ENCODE results near the gene SAXO2.
A peak's percentile ranks its signal among the peaks of the same experiment; 100 is the strongest.
"Not testable (repeated sequence)": the region's sequence is repeated elsewhere in the genome, so short reads cannot be mapped to it uniquely, and the experiment has no call there.

Gene SAXO2

DNA sequence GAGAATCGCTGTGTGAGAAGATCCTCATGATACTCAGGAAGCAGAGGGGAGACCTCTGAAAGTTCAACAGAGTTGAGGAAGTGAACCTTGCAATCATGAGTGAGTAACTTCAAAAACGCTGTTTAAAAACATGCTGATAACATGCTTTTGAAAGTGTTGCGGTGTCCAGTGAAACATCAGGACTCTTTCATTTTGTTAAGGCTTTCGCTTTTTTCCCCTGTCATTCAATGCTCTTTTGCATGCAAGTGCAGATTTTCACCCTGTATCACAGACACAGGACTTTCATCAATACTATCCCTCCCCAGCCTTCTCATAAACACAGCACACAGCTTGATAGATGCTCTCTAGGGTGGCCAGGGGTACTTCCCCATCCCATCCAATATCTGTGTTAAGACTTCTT lies 23.9 kb downstream of the SAXO2 start:
- not testable (repeated sequence) for DNase-seq (ENCODE audit: low read depth)

DNA sequence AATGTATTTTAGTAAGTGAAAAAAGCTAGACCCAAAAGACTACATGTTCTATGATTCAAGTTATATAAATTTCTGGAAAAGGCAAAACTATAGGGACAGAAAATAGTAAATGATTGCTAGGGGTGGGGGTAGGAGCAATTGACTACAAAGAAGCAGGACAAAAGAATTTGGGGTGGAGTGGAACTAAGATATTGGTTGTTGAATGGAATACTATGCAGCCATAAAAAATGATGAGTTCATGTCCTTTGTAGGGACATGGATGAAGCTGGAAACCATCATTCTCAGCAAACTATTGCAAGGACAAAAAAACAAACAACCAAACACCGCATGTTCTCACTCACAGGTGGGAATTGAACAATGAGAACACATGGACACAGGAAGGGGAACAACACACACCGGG lies 25.6 kb downstream of the SAXO2 start:
- not testable (repeated sequence) for DNase-seq (ENCODE audit: low read depth)

DNA sequence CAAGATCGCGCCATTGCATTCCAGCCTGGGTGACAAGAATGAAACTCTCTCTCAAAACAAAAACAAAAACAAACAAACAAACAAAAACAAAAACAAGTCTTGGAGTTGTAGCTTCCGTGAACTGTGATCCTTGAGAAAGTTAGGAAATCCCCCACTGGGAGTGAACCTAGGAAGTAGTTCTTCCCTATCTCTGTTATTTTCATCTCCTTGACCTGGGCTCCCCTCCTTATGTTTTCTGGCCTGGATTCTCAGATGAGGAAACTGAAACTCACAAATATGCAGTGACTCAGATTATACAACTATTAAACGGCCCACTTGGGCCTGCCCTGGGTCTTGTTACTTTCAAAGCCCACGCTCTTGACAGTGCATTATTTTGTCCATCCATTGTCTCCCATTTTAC lies 29.7 kb downstream of the SAXO2 start:
- no peak for DNase-seq (ENCODE audit: low read depth)

DNA sequence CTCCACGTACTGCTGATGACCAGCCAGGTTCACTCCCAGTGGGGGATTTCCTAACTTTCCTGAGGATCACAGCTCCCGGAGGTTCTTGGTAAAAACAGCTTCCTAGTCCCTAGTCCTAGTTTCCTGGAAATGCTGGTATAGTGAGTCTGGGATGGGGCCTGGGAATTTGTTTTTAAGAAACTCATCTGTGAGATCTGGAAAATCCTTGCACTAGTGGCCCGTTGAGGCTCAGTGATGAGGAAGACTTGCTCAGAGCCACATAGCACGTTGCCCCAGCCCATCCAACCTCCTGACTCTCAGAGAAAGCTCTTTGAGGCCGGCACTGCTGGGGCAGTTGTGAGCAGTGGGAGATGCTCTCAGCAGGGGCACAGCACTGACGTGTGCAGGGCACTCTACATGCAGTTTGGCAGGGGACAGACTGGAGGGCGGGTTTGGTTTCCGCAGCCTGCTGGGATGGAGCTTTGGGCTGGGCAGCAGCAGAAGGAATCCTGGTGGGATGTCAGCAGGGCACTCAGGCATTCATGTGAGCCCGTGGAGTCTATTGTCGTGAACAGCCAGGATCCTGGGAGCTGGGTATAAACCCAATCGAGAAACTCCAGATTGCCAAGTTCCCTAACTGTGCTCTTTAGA lies 31.6 kb downstream of the SAXO2 start:
- no peak for DNase-seq (ENCODE audit: low read depth)

DNA sequence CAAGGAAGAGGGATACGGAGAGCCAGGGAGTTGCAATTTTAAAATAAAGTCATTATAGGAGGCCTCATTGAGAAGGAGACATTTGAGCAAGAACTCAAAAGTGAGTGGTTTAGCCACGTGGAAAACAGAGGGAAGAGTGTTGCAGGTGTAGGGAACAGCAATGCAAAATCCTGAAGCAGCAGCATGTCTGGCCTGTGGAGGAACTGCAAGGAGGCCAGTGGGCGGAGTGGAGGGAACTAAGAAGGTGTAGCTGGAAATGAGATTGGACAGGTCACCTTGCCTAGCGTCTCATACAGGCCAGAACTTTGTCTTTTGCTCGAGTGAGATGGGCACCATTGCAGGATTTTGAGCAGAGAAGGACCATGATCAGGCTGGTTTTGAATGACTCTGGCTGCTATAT lies 34.9 kb downstream of the SAXO2 start:
- DNase-seq (ENCODE audit: low read depth): no peak

DNA sequence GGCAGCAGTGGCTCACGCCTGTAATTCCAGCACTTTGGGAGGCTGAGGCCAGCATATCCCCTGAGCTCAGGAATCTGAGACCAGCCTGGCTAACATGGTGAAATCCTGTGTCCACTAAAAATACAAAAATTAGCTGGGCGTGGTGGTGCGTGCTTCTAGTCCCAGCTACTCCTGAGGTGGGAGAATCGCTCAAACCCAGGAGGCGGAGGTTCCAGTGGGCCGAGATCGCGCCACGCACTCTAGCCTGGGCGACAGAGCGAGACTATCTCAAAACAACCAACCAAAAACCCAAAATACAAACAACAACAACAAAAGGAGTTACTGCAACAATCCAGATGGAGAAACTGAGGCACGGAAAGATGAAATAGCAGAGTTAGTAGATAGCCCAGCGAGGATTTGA lies 35.4 kb downstream of the SAXO2 start:
- no peak for DNase-seq (ENCODE audit: low read depth)

DNA sequence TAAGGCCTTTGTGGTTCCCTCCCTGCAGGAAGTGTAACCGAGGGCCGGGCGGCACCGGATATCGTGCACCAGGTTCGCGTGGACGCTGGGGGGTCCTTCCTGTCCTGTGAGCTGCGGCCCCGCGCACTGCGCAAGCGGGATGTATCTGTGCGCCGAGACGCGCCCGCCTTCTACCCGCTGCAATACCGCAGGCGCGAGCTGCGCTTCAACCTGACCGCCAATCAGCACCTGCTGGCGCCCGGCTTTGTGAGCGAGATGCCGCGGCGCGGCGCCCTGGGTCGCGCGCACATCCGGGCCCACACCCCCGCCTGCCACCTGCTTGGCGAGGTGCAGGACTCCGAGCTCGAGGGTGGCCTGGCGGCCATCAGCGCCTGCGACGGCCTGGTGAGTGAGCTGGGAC lies 35.9 kb downstream of the SAXO2 start:
- peak; percentile 58 for DNase-seq (ENCODE audit: low read depth)

DNA sequence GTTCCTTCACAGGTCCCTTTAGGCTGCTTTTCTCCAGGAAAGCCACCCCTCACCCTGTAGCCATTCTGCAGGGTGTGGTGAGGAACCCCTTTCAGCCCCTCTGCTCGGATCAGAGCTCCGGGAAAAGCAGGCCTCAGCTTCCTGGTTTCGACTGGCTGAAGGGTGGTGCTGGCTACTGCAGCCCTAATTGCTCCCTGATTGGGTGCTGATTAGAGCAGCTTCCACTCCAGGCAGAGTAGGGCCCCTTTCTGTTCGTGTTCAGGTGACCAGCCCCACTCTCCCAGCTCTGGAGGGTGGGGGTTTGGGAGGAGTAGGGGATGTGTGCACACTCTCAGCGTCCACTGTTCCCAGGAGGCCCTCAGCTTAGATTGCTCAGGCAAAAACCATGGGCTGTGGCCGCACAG lies 36.9 kb downstream of the SAXO2 start:
- DNase-seq (ENCODE audit: low read depth): not testable (repeated sequence)

DNA sequence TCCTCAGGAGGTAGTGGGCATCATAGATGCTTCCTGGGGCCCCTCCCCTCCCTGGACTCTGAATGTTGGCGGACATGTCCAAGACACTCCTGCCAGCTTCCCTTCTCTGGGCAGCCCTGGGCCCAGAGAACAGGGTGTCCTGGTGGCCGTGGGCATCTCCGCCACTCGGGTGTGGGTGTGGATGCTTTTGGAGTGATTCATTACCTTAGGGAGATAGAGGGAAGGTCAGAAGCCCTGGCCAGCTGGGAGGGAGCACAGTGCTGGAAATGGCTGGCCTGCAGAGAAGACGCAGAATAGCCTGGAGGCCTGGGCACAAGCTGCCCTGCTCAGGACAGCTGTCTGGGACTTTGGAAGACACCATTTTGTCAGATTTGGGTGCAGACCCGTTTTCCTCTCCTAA lies 37.7 kb downstream of the SAXO2 start:
- DNase-seq (ENCODE audit: low read depth): not testable (repeated sequence)

DNA sequence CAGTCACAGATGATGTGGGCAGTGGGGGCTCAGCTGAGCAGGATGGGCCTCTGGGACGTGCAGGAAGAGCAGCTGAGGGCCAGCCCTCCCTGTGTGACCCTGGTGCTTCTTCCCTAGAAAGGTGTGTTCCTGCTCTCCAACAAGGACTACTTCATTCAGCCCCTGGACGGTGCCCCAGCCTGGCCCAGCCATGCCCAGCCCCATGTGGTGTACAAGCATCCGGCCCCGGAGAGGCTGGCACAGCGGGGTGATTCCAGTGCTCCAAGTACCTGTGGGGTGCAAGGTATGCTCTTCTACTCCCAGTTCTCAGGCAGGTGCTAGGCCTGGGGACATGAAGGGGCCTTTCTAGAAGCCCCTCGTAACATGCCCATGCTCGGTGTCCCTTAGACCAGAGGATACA lies 38.3 kb downstream of the SAXO2 start:
- DNase-seq (ENCODE audit: low read depth): no peak

DNA sequence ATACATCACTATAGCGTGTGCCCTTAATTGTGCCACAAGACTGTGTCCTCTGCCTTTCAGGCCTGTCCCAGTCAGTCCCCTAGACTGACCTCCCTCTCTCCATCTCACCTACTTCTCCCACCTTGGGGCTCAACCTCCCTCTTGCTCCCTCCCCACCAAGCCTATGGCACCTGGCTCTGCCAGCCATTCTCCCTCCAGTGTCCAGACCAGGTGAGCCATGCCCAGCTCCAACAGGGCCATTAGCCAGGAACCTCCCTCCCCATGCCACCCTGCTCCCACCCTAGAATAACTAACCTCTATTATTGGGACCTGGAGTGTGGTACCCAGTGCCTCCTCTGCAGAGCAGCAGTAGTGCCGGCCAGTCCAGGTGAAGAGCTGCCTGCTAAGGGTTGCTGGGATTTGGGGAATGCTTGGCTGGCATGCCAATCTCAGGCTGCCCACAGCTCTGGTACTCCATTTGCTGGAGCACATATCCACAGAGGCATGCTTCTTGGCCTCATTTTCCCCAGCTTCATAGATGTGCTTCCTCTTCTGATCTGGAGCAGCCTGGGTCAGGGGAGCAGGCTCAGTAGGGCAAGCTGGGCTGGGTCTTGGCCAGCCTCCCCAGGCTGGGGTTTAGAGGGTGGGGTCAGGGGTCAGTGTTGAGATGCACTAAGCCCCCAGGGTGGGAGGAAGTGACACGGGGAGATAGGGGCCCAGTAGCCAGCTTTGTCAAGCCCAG lies 38.8 kb downstream of the SAXO2 start:
- no peak for DNase-seq (ENCODE audit: low read depth)

DNA sequence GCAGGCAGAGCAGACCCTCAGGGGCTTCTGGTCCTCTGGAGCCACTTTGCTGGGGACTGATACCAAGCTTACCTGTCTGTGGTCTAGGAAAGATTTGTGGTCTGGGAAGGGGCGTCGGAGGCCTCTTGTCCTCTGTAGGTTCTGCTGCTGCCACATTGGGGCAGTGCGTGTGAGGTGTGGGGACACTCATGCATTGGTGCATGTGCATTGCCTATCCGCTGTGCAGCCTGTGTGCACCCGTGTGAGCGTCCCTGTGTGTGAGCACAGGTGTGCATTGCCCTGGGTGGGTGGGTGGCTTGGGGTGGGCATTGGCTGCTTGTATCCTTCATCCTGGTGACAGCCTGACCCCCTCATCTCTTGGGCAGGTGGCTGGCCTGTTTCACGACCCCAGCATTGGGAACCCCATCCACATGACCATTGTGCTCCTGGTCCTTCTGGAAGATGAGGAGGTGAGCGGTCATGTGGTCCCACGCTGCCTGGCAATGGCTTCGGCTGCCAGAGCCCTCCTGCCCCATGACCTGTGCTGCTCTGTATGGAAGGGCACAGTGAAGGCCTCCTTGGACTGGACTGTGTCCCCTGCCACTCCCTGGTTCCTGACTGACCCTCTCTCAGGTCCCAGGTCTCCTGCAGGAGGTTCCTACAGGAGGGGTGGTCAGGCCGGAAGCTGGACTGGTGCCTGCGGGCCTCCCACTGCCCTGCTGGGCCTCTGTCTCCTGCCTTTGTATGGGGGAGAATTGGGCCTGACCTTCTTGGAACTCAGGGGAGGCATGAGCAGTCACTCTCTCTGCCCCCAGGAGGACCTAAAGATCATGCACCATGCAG lies 41.5 kb downstream of the SAXO2 start:
- no peak for DNase-seq (ENCODE audit: low read depth)

DNA sequence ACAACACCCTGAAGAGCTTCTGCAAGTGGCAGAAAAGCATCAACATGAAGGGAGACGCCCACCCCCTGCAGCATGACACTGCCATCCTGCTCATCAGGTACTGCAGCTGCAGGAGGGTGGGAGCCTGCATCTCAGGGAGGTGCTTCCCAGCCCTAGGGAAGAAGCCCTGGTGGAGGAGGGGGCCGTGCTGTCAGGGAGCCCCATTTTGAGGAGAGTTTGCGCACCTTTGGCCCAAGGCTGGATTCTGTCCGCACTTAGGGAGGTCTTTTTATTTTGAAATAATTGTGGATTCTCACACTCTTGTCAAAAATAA lies 42.1 kb downstream of the SAXO2 start:
- DNase-seq (ENCODE audit: low read depth): no peak

DNA sequence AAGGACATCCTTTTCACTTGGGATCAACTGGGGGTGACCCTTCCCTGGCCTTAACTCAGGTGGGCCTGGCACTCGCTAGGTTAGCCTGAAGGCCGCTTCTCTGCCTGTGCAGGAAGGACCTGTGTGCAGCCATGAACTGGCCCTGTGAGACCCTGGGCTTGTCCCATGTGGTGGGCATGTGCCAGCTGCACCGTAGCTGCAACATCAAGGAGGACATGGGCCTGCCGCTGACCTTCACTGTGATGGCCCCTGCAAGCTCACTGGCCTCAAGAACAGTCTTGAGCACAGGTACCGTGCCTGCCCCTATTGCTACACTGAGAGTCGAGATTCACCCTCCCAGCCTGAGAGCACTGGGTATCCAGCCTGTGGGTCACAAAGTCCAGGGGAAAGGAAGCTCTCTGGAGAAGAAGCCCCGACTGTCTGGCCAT lies 43.0 kb downstream of the SAXO2 start:
- no peak for DNase-seq (ENCODE audit: low read depth)

DNA sequence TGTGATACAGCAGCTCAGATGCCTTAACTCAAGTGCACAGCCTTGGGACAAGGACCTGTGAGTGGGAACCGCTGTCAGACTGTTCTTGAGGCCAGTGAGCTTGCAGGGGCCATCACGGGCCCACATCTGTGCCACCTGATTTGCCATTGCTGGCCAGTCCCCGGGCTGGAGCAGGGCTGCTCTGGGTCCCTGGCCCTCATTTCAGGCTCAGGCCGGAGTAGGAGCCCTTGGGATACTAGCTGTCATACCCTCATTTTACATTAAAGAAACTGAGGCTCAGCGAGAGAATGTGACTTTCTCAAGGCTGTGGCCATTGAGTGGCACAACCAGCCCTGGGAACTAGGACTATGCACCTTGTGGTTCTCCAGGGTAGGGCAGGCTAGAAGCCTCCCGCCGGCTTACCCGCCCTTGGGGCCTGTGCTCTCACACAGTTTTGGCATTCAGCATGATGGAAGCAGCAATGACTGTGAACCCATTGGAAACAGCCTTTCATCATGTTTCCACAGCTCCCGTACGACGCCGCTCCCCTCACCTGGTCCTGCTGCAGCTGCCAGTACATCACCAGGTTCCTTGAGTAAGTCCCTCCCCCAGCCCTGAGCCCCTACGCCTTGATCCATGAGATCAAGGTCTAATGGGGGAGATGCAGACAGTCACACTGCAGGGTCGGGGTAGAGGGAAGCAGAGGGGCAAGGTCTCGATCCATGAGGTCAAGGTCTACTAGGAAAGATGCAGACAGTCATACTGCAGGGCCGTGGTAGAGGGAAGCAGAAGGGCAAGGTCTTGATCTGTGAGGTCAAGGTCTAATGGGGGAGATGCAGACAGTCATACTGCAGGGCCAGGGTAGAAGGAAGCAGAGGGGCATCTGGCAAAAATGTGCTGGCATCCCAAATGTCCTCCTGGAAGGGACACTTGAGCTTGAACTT lies 44.4 kb downstream of the SAXO2 start:
- no peak for DNase-seq (ENCODE audit: low read depth)

DNA sequence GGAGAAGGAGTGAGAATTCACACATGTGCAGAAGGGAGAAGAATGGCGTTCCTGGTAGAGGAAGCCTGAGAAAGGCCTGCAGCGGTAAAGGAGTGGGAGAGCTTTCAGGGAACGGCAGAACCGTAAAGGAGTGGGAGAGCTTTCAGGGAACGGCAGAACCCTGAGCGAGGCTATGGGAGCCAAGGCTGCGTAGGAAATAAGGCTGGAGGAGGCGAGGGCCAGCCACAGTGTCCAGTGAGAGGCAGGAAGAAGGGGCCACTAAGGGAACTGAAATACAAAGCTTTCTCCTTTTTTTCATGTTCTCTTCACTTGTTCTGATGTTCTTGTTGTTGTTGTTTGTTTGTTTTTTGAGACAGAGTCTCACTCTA lies 45.1 kb downstream of the SAXO2 start:
- no peak for DNase-seq (ENCODE audit: low read depth)

DNA sequence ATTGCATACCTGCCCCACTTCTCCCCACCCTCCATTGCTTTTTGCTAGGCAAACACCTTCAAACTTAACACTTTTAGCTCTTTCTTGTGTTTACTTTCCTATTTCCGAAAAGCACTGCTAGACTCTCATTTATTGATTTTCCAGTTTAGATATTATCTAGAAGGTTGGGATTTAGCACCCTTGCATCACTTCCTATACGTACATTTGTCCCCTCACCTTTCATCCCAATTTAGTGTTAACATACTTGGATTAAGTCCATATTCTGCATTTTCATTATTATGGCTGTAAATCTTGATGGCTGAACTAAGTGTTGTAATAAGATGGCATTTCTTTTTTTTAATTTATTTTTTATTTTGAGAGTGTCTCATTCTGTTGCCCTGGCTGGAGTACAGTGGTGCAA lies 47.2 kb downstream of the SAXO2 start:
- DNase-seq (ENCODE audit: low read depth): no peak

DNA sequence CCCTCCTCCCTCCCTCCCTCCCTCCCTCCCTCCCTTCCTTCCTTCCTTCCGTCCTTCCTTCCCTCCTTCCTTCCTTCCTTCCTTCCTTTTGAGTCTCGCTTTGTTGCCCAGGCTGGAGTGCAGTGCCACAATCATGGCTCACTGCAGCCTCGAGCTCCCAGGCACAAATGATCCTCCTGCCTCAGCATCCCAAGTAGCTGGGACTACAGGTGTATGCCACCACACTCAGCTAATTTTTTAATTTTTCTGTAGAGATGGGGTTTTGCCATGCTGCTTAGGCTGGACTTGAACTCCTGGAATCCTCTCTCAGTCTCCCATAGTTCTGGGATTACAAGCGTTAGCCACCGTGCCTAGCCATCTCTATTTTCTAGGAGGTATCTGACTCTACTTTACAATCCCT lies 48.7 kb downstream of the SAXO2 start:
- not testable (repeated sequence) for DNase-seq (ENCODE audit: low read depth)

DNA sequence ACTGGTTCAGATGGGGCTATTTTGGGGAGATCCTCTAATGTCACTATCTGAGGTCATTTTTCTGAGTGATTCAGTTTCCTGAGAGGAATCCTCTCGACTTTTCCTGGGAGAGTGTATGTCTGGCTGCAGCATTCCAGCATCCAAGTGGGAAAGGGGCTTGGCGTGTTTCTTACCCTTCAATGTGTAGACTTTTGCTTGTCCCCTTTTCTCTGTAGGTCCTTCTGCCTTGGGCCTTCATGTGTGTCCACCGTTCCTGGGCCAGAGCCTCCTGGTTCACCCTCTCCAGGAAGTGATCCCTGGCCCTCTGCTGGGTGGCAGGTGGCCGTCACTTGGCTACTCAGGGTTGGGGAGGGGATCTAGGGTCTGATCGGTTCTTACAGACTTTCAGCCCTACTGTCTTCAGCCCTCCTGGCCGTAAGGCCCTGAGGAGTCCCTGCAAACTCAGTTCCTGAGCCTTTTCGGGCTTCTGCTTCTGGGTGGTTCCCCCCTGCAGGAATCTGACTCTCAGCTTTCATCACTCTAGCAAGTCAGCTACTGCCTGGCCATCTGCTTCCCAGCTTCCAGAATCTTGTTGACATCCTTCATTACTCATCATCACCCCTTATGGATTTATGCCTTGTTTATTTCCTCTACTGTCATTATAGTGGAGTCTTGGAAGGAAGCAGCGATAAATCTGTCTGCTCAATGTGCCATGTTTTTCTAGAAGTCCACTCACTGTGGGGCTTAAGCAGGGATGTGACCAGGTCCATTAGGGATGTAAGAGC lies 50.1 kb downstream of the SAXO2 start:
- no peak for DNase-seq (ENCODE audit: low read depth)

DNA sequence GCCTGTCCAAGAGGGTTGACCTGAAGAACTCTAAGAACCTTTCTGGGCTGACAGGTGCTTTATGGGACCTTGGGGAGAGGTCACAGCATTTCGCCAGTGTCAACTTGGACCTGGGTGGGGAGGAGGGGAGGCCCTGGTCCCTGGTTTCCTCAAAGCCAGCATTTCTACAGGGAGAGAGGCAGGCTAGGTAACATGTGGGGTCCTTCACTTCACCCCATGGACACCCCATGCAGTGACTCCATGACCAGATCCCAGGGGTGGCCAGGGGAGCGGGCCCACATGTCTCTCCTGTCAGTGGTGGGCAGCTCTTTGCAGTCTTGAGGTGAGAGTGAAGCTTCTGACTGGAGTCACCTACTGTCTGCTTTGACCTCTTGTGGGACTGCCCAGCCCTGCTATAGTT lies 50.8 kb downstream of the SAXO2 start:
- no peak for DNase-seq (ENCODE audit: low read depth)

DNA sequence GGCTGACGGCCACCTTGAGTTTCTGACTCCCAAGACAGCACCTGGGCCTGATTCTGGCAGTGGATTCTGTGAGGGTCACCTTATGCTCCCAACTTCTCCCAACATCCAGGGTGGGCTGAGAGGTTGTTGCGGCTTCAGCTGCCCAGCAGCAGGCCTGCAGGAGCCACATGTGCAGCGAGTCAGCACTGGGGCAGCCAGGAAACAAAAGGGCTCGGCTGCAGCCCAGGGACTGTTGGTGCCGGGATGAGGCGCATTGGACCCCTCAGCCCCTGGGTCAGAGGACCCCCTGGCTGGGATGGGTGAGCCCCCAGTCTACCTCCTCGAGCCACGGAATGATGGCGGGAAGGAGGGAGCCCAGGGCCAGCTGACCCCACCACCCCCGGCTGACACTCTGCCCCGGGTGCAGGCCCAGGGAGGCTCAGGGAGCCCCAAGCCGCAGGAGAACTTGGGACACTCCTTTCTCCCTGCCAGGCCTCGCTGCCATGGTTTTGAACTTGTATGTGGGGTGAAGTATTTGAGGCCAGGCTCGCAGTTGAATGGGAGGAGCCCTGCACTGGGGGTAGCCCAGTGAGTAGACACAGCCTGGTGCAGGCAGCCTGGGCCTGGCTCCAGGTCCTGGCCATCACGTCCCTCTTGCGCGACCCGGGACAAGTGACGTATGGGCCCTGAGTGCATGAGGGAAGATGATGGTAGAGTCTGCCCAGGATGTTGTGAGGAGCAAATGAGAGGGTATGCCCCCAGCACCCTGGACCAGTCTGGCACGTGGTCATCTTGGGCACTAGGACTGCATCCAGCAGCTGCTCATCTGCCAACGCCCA lies 51.5 kb downstream of the SAXO2 start:
- not testable (repeated sequence) for DNase-seq (ENCODE audit: low read depth)
